HG03108 (cell line): Measurements from ENCODE around the gene PHC3.

Experiments used
- ATAC-seq: cut with Tn5 transposase; IDR thresholded peaks from one replicate; pipeline ENCODE4 v1.9.1; 2021; ENCODE audit warnings: moderate library complexity; ENCODE audit not compliant: unreplicated experiment

The PHC3 gene

GRCh38 chr3:170079536-170080165 is 101.9 kb downstream of the PHC3 start:
- ATAC-seq: no peak

GRCh38 chr3:170078620-170079281 is 102.8 kb downstream of the PHC3 start:
- no peak for ATAC-seq

GRCh38 chr3:170077361-170077760 is 104.2 kb downstream of the PHC3 start:
- no peak for ATAC-seq

GRCh38 chr3:170076715-170077238 is 104.8 kb downstream of the PHC3 start:
- no peak for ATAC-seq

- ATAC-seq: no peak
Measured at GRCh38 chr3:170075441-170076091, 106.0 kb downstream of the PHC3 start.

GRCh38 chr3:170064108-170064507 is 117.4 kb downstream of the PHC3 start:
- no peak for ATAC-seq

- no peak for ATAC-seq
Measured at GRCh38 chr3:170063691-170064090, 117.8 kb downstream of the PHC3 start.

- ATAC-seq: no peak
Measured at GRCh38 chr3:170062769-170063168, 118.8 kb downstream of the PHC3 start.

- ATAC-seq: no peak
Measured at GRCh38 chr3:170062068-170062467, 119.5 kb downstream of the PHC3 start.

- no peak for ATAC-seq
Measured at GRCh38 chr3:170059447-170059846, 122.1 kb downstream of the PHC3 start.

GRCh38 chr3:170058127-170058526 is 123.4 kb downstream of the PHC3 start:
- no peak for ATAC-seq

GRCh38 chr3:170057550-170057949 is 124.0 kb downstream of the PHC3 start:
- ATAC-seq: no peak

GRCh38 chr3:170056710-170057454 is 124.7 kb downstream of the PHC3 start:
- peak; percentile 94 for ATAC-seq

GRCh38 chr3:170055209-170055608 is 126.3 kb downstream of the PHC3 start:
- ATAC-seq: peak; percentile 61

- ATAC-seq: no peak
Measured at GRCh38 chr3:170054204-170054603, 127.3 kb downstream of the PHC3 start.

- ATAC-seq: no peak
Measured at GRCh38 chr3:170052398-170052797, 129.1 kb downstream of the PHC3 start.

GRCh38 chr3:170050753-170051152 is 130.8 kb downstream of the PHC3 start:
- no peak for ATAC-seq

GRCh38 chr3:170049146-170050000 is 132.2 kb downstream of the PHC3 start:
- ATAC-seq: no peak

GRCh38 chr3:170047133-170047404 is 134.5 kb downstream of the PHC3 start:
- ATAC-seq: no peak

- no peak for ATAC-seq
Measured at GRCh38 chr3:170046269-170047132, 135.0 kb downstream of the PHC3 start.
